Gastroesophageal sphincter (tissue), 4 donors: Measurements from ENCODE around the gene ANO4. TPM values are rescaled to one million over a fixed set of nuclear protein-coding genes. Genes with fewer than 3 reads are reported as not detected.

Source experiments
- ATAC-seq: fragments of 150-250 bp; one replicate; pipeline ENCODE4 v1.9.1; 2016; ENCODE audit warnings: mild to moderate bottlenecking, moderate library complexity
- H3K27ac ChIP-seq, 4 donors: fragments of 200-600 bp; sonication (generic) in 3 of 4; 1 replicate in 3 of 4; 2 replicates in 1 of 4; pipeline ENCODE4 v1.5.1; 2016 to 2019
- H3K27me3 ChIP-seq: fragments of 200-600 bp; sonication (generic); one replicate; pipeline ENCODE4 v1.5.1; 2019
- H3K36me3 ChIP-seq, 2 donors: fragments of 200-600 bp; sonication (generic); one replicate each; pipeline ENCODE4 v1.5.1; 2019; ENCODE audit warnings: control low read depth in 1 of 2
- H3K4me1 ChIP-seq, 3 donors: fragments of 200-600 bp; sonication (generic); 1 replicate in 2 of 3; 2 replicates in 1 of 3; pipeline ENCODE4 v1.5.1; 2016 to 2019; ENCODE audit warnings: control low read depth in 2 of 3
- H3K4me3 ChIP-seq, 2 donors: fragments of 200-600 bp; sonication (generic); one replicate each; pipeline ENCODE4 v1.5.1; 2019; ENCODE audit warnings: mild to moderate bottlenecking in 1 of 2, moderate library complexity in 1 of 2
- H3K9me3 ChIP-seq, 3 donors: fragments of 200-600 bp; sonication (generic); one replicate each; pipeline ENCODE4 v1.5.1; 2017 to 2019; ENCODE audit warnings: control low read depth in 2 of 3
- EP300 ChIP-seq: sonication (generic); formaldehyde crosslinking; IDR thresholded peaks from one replicate; pipeline ENCODE4 v1.6.1; 2017; ENCODE audit warnings: antibody characterized with exemption, mild to moderate bottlenecking
- POLR2A ChIP-seq, 2 donors: fragments of 450-650 bp; IDR thresholded peaks; one replicate each; pipeline ENCODE4 v1.6.1; 2017; ENCODE audit warnings: antibody characterized with exemption in 2 of 2, mild to moderate bottlenecking in 2 of 2, moderate library complexity in 1 of 2
- POLR2AphosphoS5 ChIP-seq: sonication (generic); formaldehyde crosslinking; IDR thresholded peaks from one replicate; pipeline ENCODE4 v1.6.1; 2017; ENCODE audit warnings: antibody characterized with exemption
- WGBS, 2 donors: methylation state at CpG; one replicate each; pipeline ENCODE4 v1.1.5; 2018; ENCODE audit warnings: low coverage in 1 of 2; 5-methylcytosine and 5-hydroxymethylcytosine counted together
- total RNA-seq, 4 donors: library from RNA; depleted of rRNA; stranded (reverse); fragments of >200 nt; gene quantifications; one replicate each; pipeline ENCODE4 v1.1.0, GENCODE V29; 2016
- TF ChIP-seq, protein P1 (sequence below), 4 experiments: fragments of 200-600 bp in 2 of 4; fragments of 450-650 bp in 2 of 4; sonication (generic) in 1 of 4; IDR thresholded peaks; one replicate each; pipeline ENCODE4 v1.5.1; 2017 to 2019; ENCODE audit warnings: antibody characterized with exemption in 4 of 4, mild to moderate bottlenecking in 2 of 4, moderate library complexity in 2 of 4

Gene ANO4
- total RNA-seq, 4 donors from 2014 or later = 0.08 to 0.30 (median 0.13) TPM; not detected in 1

DNA sequence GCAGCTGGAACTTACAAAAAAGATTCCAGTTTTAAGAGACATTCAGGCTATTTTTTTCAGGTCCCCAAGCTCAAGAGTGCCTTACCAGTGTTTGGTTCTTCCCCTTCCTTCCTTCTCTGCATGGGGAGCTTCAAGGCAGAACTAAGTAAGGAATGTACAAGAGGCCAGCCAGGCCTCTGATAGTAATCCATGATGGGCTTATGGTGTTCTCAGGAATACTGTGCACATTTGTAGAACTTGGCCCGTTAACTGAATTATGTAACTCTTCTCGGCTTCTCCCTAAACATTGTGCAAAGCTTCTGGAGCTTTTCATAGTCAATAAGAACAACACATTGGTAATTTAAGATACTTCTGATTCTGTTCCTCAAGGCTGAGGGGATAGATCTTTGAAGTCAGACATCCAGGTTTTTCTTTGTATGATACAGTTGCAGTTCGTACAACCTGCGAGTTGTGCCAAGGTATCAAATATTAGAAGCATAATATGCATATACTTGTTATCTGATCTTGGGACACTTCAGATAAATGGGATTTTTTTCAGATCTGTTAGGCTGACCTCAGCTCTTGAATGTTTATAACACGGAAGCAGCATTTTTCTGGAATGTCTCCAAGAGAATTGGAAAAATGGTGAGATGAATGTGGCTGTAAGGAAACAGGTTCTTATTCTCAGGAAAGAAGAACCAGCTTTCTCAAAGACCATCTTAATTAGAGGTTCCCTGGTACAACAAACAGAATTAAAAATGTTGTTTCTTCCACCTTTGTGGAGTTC lies 148.6 kb downstream of the ANO4 start:
- Histone ChIP-seq H3K27me3 (no peaks in the 10 kb centered on the region), H3K36me3 (no peaks in the 10 kb centered on the region), H3K9me3 (no peaks in the 10 kb centered on the region), H3K4me3 (no peak overlapping the region), H3K27ac (peak overlapping the region in 1 of 4 donors; percentile 22), H3K4me1 (no peaks in the 10 kb centered on the region)
- WGBS, 2 donors = 28 to 41% methylated on average over 5 of the region's 5 CpGs
- peak; percentile 78 for ATAC-seq
- TF ChIP-seq, protein P1, sequence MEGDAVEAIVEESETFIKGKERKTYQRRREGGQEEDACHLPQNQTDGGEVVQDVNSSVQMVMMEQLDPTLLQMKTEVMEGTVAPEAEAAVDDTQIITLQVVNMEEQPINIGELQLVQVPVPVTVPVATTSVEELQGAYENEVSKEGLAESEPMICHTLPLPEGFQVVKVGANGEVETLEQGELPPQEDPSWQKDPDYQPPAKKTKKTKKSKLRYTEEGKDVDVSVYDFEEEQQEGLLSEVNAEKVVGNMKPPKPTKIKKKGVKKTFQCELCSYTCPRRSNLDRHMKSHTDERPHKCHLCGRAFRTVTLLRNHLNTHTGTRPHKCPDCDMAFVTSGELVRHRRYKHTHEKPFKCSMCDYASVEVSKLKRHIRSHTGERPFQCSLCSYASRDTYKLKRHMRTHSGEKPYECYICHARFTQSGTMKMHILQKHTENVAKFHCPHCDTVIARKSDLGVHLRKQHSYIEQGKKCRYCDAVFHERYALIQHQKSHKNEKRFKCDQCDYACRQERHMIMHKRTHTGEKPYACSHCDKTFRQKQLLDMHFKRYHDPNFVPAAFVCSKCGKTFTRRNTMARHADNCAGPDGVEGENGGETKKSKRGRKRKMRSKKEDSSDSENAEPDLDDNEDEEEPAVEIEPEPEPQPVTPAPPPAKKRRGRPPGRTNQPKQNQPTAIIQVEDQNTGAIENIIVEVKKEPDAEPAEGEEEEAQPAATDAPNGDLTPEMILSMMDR (IDR thresholded peaks at IDR 0.05) = no peak
- no peak for TF ChIP-seq POLR2A (IDR thresholded peaks at IDR 0.05)
- no peak for TF ChIP-seq POLR2AphosphoS5
- TF ChIP-seq EP300 = no peak

DNA sequence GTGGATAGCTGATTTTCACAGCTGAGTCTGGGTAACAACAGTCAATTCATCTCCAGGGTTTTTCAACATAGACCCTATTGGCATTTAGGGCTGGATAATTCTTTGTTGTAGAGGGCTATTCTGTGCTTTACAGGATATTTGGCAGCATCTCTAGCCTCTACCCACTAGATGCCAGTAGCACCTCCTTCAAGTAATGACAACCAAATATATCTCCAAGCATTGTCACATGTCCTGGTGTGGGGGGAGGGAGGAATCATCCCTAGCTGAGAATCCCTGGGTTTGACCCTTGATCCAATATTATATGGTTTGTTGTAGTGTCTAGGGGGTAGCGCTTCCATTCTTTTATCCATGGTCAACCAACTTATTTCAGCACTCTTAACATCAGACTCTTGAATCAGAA lies 157.2 kb downstream of the ANO4 start:
- TF ChIP-seq POLR2AphosphoS5 = no peak
- TF ChIP-seq, protein P1 (IDR thresholded peaks at IDR 0.05) = no peak
- no peak for TF ChIP-seq EP300
- no peak for TF ChIP-seq POLR2A (IDR thresholded peaks at IDR 0.05)
- WGBS, 2 donors = 100% methylated on average over 1 of the region's 1 CpG; no CpG with 5 or more reads in 1 of the 2 donors
- Histone ChIP-seq H3K36me3 (no peaks in the 10 kb centered on the region), H3K4me1 (no peaks in the 10 kb centered on the region), H3K4me3 (no peak overlapping the region), H3K27me3 (no peaks in the 10 kb centered on the region), H3K9me3 (no peaks in the 10 kb centered on the region), H3K27ac (no peak overlapping the region)
- ATAC-seq = no peak

DNA sequence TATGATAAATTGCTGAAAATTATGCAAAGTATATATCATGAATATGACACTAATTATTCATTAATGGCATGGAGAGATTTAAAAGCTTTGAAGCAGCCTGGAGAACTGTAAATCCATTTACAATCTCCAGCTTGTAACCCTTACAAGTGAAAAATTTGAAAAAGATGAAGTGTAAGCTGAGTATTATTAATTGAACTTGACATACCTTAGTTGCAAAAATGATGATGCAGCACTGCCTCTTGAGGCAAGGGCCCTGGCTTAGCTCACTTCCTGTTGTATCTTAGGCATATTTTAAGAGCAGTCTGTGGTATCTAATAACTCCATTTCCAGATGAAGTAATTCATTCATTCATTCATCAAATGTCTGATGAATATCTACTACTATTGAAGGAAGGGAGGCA lies 158.6 kb downstream of the ANO4 start:
- Histone ChIP-seq H3K27ac (no peak overlapping the region), H3K4me1 (no peaks in the 10 kb centered on the region), H3K27me3 (no peaks in the 10 kb centered on the region), H3K9me3 (no peaks in the 10 kb centered on the region), H3K4me3 (no peak overlapping the region), H3K36me3 (no peaks in the 10 kb centered on the region)
- no peak for ATAC-seq
- TF ChIP-seq EP300 (no peak), POLR2AphosphoS5 (no peak), POLR2A (IDR thresholded peaks at IDR 0.05) (no peak)
- TF ChIP-seq, protein P1 (IDR thresholded peaks at IDR 0.05) = no peak

DNA sequence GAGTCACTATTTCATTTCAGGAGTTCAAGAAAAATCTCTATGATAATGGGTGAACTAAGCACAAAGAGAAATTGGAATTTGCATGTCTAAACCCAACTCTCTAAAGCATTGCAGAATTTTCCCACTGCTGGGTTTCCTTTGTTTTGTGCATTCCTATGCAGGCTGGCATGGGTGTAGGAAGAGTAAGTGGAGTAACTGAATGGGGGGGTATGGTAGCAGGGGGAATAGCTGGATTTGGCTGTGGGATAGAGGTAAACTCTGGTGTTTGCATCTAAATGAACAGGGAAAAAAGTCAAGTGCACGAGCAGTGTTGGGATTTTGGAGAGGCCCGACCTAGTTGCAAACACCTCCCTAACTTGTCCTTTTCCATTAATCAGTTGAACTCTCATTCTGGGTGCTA lies 159.1 kb downstream of the ANO4 start:
- no peak overlapping the region for H3K27ac ChIP-seq
- TF ChIP-seq POLR2A (IDR thresholded peaks at IDR 0.05) (no peak), EP300 (no peak), POLR2AphosphoS5 (no peak)
- TF ChIP-seq, protein P1 (IDR thresholded peaks at IDR 0.05) = no peak
- H3K36me3 ChIP-seq = no peaks in the 10 kb centered on the region
- H3K4me3 ChIP-seq = no peak overlapping the region
- H3K9me3 ChIP-seq = no peaks in the 10 kb centered on the region
- no peaks in the 10 kb centered on the region for H3K4me1 ChIP-seq
- peaks cover 2% of the 10 kb centered on the region for H3K27me3 ChIP-seq
- no peak for ATAC-seq
- 56 to 74% methylated on average over 2 of the region's 2 CpGs for WGBS, 2 donors

DNA sequence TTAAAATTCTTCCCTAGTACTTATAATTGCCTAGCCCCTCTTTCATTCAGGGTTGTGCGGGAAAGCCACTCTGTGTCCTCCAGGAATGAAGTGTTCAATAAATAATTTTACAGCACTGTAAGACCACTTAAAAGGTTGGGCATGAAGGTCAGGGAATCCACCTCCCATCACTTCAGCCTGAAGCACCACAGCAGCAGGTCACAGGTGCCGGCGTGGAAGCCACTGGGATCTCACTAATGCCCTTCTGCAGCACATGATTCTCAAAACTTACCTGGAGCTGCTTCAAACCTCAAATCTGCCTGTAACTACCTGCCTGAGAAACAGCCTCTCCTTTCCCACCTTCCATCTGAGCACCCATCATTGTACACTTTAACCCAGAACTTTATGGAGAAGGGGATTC lies 159.5 kb downstream of the ANO4 start:
- 100% methylated on average over 2 of the region's 3 CpGs; no CpG with 5 or more reads in 1 of the 2 donors for WGBS, 2 donors
- H3K9me3 ChIP-seq = no peaks in the 10 kb centered on the region
- peaks cover 5% of the 10 kb centered on the region for H3K27me3 ChIP-seq

More for the DNA sequence above, 159.5 kb downstream of the ANO4 start:
- no peaks in the 10 kb centered on the region for H3K4me1 ChIP-seq
- no peak for ATAC-seq
- H3K4me3 ChIP-seq = no peak overlapping the region
- no peak overlapping the region for H3K27ac ChIP-seq
- no peak for TF ChIP-seq POLR2A (IDR thresholded peaks at IDR 0.05)
- no peak for TF ChIP-seq EP300
- TF ChIP-seq, protein P1 (IDR thresholded peaks at IDR 0.05) = no peak
- TF ChIP-seq POLR2AphosphoS5 = no peak
- no peaks in the 10 kb centered on the region for H3K36me3 ChIP-seq
